Nephron progenitor cell (in vitro differentiated cells): ENCODE results near the gene NEK7.

Experiments
- DNase-seq: peaks from one replicate; pipeline ENCODE4 v3.0.0; 2021
- H3K27ac Mint-ChIP-seq: 2 replicates; pipeline ENCODE4 v1.8.0; 2021; ENCODE audit warnings: mild to moderate bottlenecking, moderate library complexity, mixed read lengths
- H3K27me3 Mint-ChIP-seq: 2 replicates; pipeline ENCODE4 v1.8.0; 2021; ENCODE audit warnings: mild to moderate bottlenecking, low read depth, mixed read lengths; ENCODE audit not compliant: poor library complexity
- H3K36me3 Mint-ChIP-seq: 2 replicates; pipeline ENCODE4 v1.8.0; 2021; ENCODE audit warnings: low read depth, mixed read lengths
- H3K4me1 Mint-ChIP-seq: 2 replicates; pipeline ENCODE4 v1.8.0; 2021; ENCODE audit warnings: mixed read lengths
- H3K4me3 Mint-ChIP-seq: 2 replicates; pipeline ENCODE4 v1.8.0; 2021; ENCODE audit warnings: mild to moderate bottlenecking, moderate library complexity, mixed read lengths
- H3K9me3 Mint-ChIP-seq: 2 replicates; pipeline ENCODE4 v1.8.0; 2021; ENCODE audit warnings: mild to moderate bottlenecking, moderate library complexity, mixed read lengths
- CTCF ChIP-seq: fragments of 200-600 bp; sonication (generic); IDR thresholded peaks from 2 replicates; pipeline ENCODE4 v1.5.0; 2021; ENCODE audit warnings: antibody characterized with exemption

Gene NEK7

GRCh38 chr1:198267921-198268320, 111.1 kb downstream of the NEK7 start:
- no peak for TF ChIP-seq CTCF
- no peak overlapping the region for H3K4me3 Mint-ChIP-seq
- H3K9me3 Mint-ChIP-seq: no peaks in the 10 kb centered on the region
- no peaks in the 10 kb centered on the region for H3K36me3 Mint-ChIP-seq
- DNase-seq: no peak
- H3K27ac Mint-ChIP-seq: no peak overlapping the region
- no peaks in the 10 kb centered on the region for H3K4me1 Mint-ChIP-seq
- no peaks in the 10 kb centered on the region for H3K27me3 Mint-ChIP-seq

GRCh38 chr1:198268784-198269645, 112.2 kb downstream of the NEK7 start:
- no peaks in the 10 kb centered on the region for H3K4me1 Mint-ChIP-seq
- DNase-seq: no peak
- H3K9me3 Mint-ChIP-seq: no peaks in the 10 kb centered on the region
- no peak overlapping the region for H3K27ac Mint-ChIP-seq
- H3K36me3 Mint-ChIP-seq: no peaks in the 10 kb centered on the region
- no peak overlapping the region for H3K4me3 Mint-ChIP-seq
- no peak for TF ChIP-seq CTCF
- no peaks in the 10 kb centered on the region for H3K27me3 Mint-ChIP-seq

- Mint-ChIP-seq H3K9me3 (no peaks in the 10 kb centered on the region), H3K4me1 (no peaks in the 10 kb centered on the region), H3K27ac (no peak overlapping the region), H3K27me3 (no peaks in the 10 kb centered on the region), H3K36me3 (no peaks in the 10 kb centered on the region), H3K4me3 (no peak overlapping the region)
- TF ChIP-seq CTCF: no peak
- no peak for DNase-seq
Observed at GRCh38 chr1:198269646-198269940, 112.8 kb downstream of the NEK7 start.

GRCh38 chr1:198270273-198270828, 113.6 kb downstream of the NEK7 start:
- no peak for DNase-seq
- Mint-ChIP-seq H3K27ac (no peak overlapping the region), H3K27me3 (no peaks in the 10 kb centered on the region), H3K36me3 (no peaks in the 10 kb centered on the region), H3K4me1 (no peaks in the 10 kb centered on the region), H3K4me3 (no peak overlapping the region), H3K9me3 (no peaks in the 10 kb centered on the region)
- no peak for TF ChIP-seq CTCF

GRCh38 chr1:198271467-198271866, 114.7 kb downstream of the NEK7 start:
- no peak for TF ChIP-seq CTCF
- no peak overlapping the region for H3K27ac Mint-ChIP-seq
- H3K4me1 Mint-ChIP-seq: no peaks in the 10 kb centered on the region
- no peak overlapping the region for H3K4me3 Mint-ChIP-seq
- H3K9me3 Mint-ChIP-seq: no peaks in the 10 kb centered on the region
- H3K36me3 Mint-ChIP-seq: no peaks in the 10 kb centered on the region
- DNase-seq: no peak
- H3K27me3 Mint-ChIP-seq: no peaks in the 10 kb centered on the region

GRCh38 chr1:198272492-198272891, 115.7 kb downstream of the NEK7 start:
- no peak for DNase-seq
- Mint-ChIP-seq H3K27ac (no peak overlapping the region), H3K36me3 (no peaks in the 10 kb centered on the region), H3K9me3 (no peaks in the 10 kb centered on the region), H3K27me3 (no peaks in the 10 kb centered on the region), H3K4me3 (no peak overlapping the region), H3K4me1 (no peaks in the 10 kb centered on the region)
- TF ChIP-seq CTCF: no peak
